KMS-11 (cell line): Measurements from ENCODE around the gene RPRD2.

Source experiments
- H2AFZ ChIP-seq: fragments of 200-600 bp; sonication (generic); 2 replicates; pipeline ENCODE4 v1.6.1; 2016; ENCODE audit warnings: antibody characterized with exemption, mixed run types, low read depth
- H3K27ac ChIP-seq: fragments of 200-600 bp; sonication (generic); 2 replicates; pipeline ENCODE4 v1.6.1; 2016; ENCODE audit warnings: mild to moderate bottlenecking, mixed run types
- H3K27me3 ChIP-seq: fragments of 200-600 bp; sonication (generic); 2 replicates; pipeline ENCODE4 v1.6.1; 2017; ENCODE audit warnings: mild to moderate bottlenecking, low read depth, mixed run types, moderate library complexity; ENCODE audit not compliant: insufficient read depth
- H3K36me3 ChIP-seq: fragments of 200-600 bp; sonication (generic); 2 replicates; pipeline ENCODE4 v1.6.1; 2017; ENCODE audit warnings: mild to moderate bottlenecking, mixed run types; ENCODE audit not compliant: insufficient read depth
- H3K4me1 ChIP-seq: fragments of 200-600 bp; sonication (generic); 2 replicates; pipeline ENCODE4 v1.6.1; 2016; ENCODE audit warnings: mild to moderate bottlenecking, low read depth, mixed run types; ENCODE audit not compliant: poor library complexity, severe bottlenecking
- H3K4me2 ChIP-seq: fragments of 200-600 bp; sonication (generic); 2 replicates; pipeline ENCODE4 v1.7.0; 2016; ENCODE audit warnings: mild to moderate bottlenecking, mixed run types
- H3K4me3 ChIP-seq: fragments of 200-600 bp; sonication (generic); IDR thresholded peaks from 2 replicates; pipeline ENCODE4 v1.6.1; 2017; ENCODE audit warnings: low read depth, low read length, mixed read lengths; ENCODE audit not compliant: insufficient read depth
- H3K79me2 ChIP-seq: fragments of 200-600 bp; sonication (generic); 2 replicates; pipeline ENCODE4 v1.6.1; 2016; ENCODE audit warnings: low read depth, mixed run types; ENCODE audit not compliant: insufficient read depth
- H3K9ac ChIP-seq: fragments of 200-600 bp; sonication (generic); 2 replicates; pipeline ENCODE4 v1.6.1; 2016; ENCODE audit warnings: mild to moderate bottlenecking, mixed run types
- H4K20me1 ChIP-seq: fragments of 200-600 bp; sonication (generic); 2 replicates; pipeline ENCODE4 v1.6.1; 2016; ENCODE audit warnings: mild to moderate bottlenecking, mixed run types; ENCODE audit not compliant: insufficient read depth
- TF ChIP-seq, protein P1 (sequence below): fragments of 200-600 bp; sonication (generic); conservative IDR thresholded peaks from 2 replicates; pipeline ENCODE4 v1.6.1; 2017; ENCODE audit warnings: low read depth, mild to moderate bottlenecking, antibody characterized with exemption, low read length, moderate library complexity, mixed read lengths

RPRD2 gene

DNA sequence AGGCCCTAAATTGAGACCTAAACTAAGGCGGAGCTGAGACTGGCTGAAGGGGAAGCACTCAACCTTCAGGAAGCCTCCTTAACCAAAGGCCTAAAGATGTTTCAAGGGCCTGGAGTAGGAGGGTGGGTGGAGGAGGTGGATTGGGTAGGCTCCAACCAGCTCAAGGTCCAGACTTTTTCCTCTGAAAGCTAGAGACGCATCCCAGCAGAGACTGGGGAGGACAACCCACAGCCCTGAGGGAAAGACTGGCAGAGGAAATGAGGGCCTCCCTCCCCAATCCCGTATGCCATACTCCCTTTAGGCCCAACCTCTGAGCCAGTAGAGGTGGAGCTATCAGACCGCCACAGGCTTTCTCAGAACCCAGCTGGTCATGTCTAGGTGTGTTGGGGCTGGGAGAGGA lies 145.0 kb downstream of the RPRD2 start:
- Histone ChIP-seq H3K79me2 (no peaks in the 10 kb centered on the region), H3K27ac (no peak overlapping the region), H3K27me3 (no peaks in the 10 kb centered on the region), H3K4me2 (no peak overlapping the region), H4K20me1 (no peaks in the 10 kb centered on the region), H2AFZ (no peak overlapping the region), H3K9ac (no peak overlapping the region), H3K4me1 (no peaks in the 10 kb centered on the region), H3K4me3 (no peak overlapping the region), H3K36me3 (peaks cover 9% of the 10 kb centered on the region; the same call in 1 of the 2 replicates)
- TF ChIP-seq, protein P1, sequence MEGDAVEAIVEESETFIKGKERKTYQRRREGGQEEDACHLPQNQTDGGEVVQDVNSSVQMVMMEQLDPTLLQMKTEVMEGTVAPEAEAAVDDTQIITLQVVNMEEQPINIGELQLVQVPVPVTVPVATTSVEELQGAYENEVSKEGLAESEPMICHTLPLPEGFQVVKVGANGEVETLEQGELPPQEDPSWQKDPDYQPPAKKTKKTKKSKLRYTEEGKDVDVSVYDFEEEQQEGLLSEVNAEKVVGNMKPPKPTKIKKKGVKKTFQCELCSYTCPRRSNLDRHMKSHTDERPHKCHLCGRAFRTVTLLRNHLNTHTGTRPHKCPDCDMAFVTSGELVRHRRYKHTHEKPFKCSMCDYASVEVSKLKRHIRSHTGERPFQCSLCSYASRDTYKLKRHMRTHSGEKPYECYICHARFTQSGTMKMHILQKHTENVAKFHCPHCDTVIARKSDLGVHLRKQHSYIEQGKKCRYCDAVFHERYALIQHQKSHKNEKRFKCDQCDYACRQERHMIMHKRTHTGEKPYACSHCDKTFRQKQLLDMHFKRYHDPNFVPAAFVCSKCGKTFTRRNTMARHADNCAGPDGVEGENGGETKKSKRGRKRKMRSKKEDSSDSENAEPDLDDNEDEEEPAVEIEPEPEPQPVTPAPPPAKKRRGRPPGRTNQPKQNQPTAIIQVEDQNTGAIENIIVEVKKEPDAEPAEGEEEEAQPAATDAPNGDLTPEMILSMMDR = no peak

DNA sequence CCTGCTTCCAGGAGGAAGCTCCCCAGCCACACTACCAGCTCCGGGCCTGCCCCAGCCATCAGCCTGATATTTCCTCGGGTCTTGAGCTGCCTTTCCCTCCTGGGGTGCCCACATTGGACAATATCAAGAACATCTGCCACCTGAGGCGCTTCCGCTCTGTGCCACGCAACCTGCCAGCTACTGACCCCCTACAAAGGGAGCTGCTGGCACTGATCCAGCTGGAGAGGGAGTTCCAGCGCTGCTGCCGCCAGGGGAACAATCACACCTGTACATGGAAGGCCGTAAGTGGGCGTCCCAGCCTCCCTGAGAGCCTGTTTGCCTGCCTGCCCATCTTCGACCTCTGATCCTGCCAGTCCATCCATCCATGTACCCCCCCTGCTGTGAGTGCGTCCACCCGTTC lies 147.6 kb downstream of the RPRD2 start:
- Histone ChIP-seq H3K4me3 (no peak overlapping the region), H3K27me3 (no peaks in the 10 kb centered on the region), H3K36me3 (no peaks in the 10 kb centered on the region; the same call in 1 of the 2 replicates), H3K4me2 (no peak overlapping the region), H2AFZ (no peak overlapping the region), H3K27ac (no peak overlapping the region), H3K4me1 (peaks cover 12% of the 10 kb centered on the region), H4K20me1 (no peaks in the 10 kb centered on the region), H3K79me2 (no peaks in the 10 kb centered on the region), H3K9ac (no peak overlapping the region)
- TF ChIP-seq, protein P1 = no peak

DNA sequence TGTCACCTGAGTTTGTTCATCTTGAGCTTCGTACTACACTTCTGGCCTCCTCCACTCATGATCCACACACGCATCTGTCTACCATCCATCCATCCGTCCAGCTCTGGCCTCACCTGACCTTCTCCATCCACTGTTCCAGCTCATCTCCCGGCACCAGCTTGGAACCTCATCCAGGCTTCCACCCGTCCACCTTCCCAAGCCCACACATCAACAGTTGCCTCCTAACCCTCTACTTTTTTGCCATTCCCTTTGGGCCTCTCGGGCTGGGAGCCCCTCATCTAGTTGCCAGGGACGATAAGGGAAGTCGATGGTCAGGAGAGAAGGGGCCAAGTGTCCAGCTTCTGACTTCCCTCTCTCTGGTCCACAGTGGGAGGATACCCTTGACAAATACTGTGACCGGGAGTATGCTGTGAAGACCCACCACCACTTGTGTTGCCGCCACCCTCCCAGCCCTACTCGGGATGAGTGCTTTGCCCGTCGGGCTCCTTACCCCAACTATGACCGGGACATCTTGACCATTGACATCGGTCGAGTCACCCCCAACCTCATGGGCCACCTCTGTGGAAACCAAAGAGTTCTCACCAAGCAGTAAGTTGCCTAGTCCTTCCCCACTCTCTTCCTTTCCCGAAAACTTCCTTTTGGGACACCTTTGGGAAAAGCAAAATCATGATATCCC lies 148.2 kb downstream of the RPRD2 start:
- peaks cover 13% of the 10 kb centered on the region for H3K4me1 ChIP-seq

DNA sequence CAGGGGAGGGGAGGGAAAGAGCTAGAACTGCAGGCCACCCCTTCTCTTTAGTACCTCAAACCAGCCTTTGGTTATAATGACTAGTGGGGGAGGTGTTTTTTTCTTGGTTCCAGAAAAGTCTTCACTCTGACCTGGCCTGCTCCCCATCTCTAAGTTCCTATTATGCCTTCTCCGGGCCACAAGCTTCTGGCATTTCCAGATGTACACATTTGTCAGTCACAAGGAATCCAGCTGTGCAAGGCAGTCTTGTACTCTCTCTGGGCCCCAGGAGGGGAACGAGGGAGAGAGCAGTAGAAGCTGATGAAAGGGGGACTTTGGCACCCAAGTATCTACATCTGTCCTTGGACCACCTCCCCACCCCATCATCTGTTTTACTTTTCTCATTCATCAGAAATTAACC lies 148.9 kb downstream of the RPRD2 start:
- Histone ChIP-seq H3K27me3 (0 out of 2 replicates have a peak, but pooled peaks cover 2% of the 10 kb centered on the region), H3K79me2 (no peaks in the 10 kb centered on the region), H3K4me3 (no peak overlapping the region), H3K4me1 (peaks cover 13% of the 10 kb centered on the region), H3K4me2 (no peak overlapping the region), H2AFZ (no peak overlapping the region), H3K36me3 (no peaks in the 10 kb centered on the region), H4K20me1 (no peaks in the 10 kb centered on the region), H3K27ac (no peak overlapping the region), H3K9ac (no peak overlapping the region)
- TF ChIP-seq, protein P1 = no peak

More for the DNA sequence above, 148.2 kb downstream of the RPRD2 start:
- Histone ChIP-seq H3K27ac (no peak overlapping the region), H3K4me3 (no peak overlapping the region), H3K79me2 (no peaks in the 10 kb centered on the region), H3K36me3 (no peaks in the 10 kb centered on the region; the same call in 1 of the 2 replicates), H3K27me3 (0 out of 2 replicates have a peak, but pooled peaks cover 2% of the 10 kb centered on the region), H3K9ac (no peak overlapping the region), H4K20me1 (no peaks in the 10 kb centered on the region), H2AFZ (no peak overlapping the region), H3K4me2 (no peak overlapping the region)
- TF ChIP-seq, protein P1 = no peak
